Stimulated activated effector memory CD8-positive, alpha-beta T cell treated with anti-CD3 and anti-CD28 coated beads, Interleukin-12 subunit alpha, Interleukin-12 subunit beta, amount 100 ng/mL, for 72 hours (primary cell): Measurements from ENCODE around the gene FKBP5.
"Not testable (repeated sequence)": the region's sequence is repeated elsewhere in the genome, so short reads cannot be mapped to it uniquely, and the experiment has no call there.

Experiments
- ATAC-seq: fragments of 150-1000 bp; cut with Tn5 transposase; 2 replicates; pipeline ENCODE4 v1.10.0; 2021
- DNase-seq, 2 donors: peaks; one replicate each; pipeline ENCODE4 v3.0.0; 2021 to 2022; ENCODE audit warnings: low spot score in 2 of 2
- H3K27ac Mint-ChIP-seq: one replicate; pipeline ENCODE4 v1.8.0; 2022; ENCODE audit warnings: mild to moderate bottlenecking, mixed read lengths
- H3K36me3 Mint-ChIP-seq: one replicate; pipeline ENCODE4 v1.8.0; 2022; ENCODE audit warnings: mild to moderate bottlenecking, mixed read lengths
- H3K4me1 Mint-ChIP-seq: one replicate; pipeline ENCODE4 v1.8.0; 2022; ENCODE audit warnings: mixed read lengths
- H3K4me3 Mint-ChIP-seq: one replicate; pipeline ENCODE4 v1.8.0; 2022; ENCODE audit warnings: mild to moderate bottlenecking, mixed read lengths
- H3K9me3 Mint-ChIP-seq: one replicate; pipeline ENCODE4 v1.8.0; 2022; ENCODE audit warnings: mixed read lengths

Gene FKBP5

GRCh38 chr6:35603326-35604202 lies 85.2 kb downstream of the FKBP5 start:
- Mint-ChIP-seq H3K4me1 (peaks cover 61% of the 10 kb centered on the region), H3K36me3 (peaks cover 6% of the 10 kb centered on the region), H3K4me3 (no peak overlapping the region), H3K27ac (peak overlapping the region; percentile 64), H3K9me3 (no peaks in the 10 kb centered on the region)
- ATAC-seq (no peak), DNase-seq (no peak)

- peaks cover 6% of the 10 kb centered on the region for H3K36me3 Mint-ChIP-seq
- DNase-seq = no peak
- ATAC-seq = peak; percentile 41
- H3K4me1 Mint-ChIP-seq = peaks cover 62% of the 10 kb centered on the region
- H3K27ac Mint-ChIP-seq = peak overlapping the region; percentile 80
- H3K4me3 Mint-ChIP-seq = peak overlapping the region; percentile 61
- no peaks in the 10 kb centered on the region for H3K9me3 Mint-ChIP-seq
Measured at GRCh38 chr6:35602133-35602946, 86.4 kb downstream of the FKBP5 start.

GRCh38 chr6:35601331-35602132 lies 87.2 kb downstream of the FKBP5 start:
- DNase-seq = no peak
- H3K36me3 Mint-ChIP-seq = peaks cover 14% of the 10 kb centered on the region
- peak overlapping the region; percentile 61 for H3K4me3 Mint-ChIP-seq
- H3K4me1 Mint-ChIP-seq = peaks cover 66% of the 10 kb centered on the region
- ATAC-seq = peak; percentile 54
- peak overlapping the region; percentile 80 for H3K27ac Mint-ChIP-seq
- H3K9me3 Mint-ChIP-seq = no peaks in the 10 kb centered on the region

- peaks cover 16% of the 10 kb centered on the region for H3K36me3 Mint-ChIP-seq
- ATAC-seq (no peak), DNase-seq (no peak)
- H3K4me1 Mint-ChIP-seq = peaks cover 63% of the 10 kb centered on the region
- peak overlapping the region; percentile 80 for H3K27ac Mint-ChIP-seq
- H3K9me3 Mint-ChIP-seq = no peaks in the 10 kb centered on the region
- H3K4me3 Mint-ChIP-seq = peak overlapping the region; percentile 61
Measured at GRCh38 chr6:35600659-35601125, 88.0 kb downstream of the FKBP5 start.

GRCh38 chr6:35599761-35600658 lies 88.7 kb downstream of the FKBP5 start:
- Mint-ChIP-seq H3K4me3 (peak overlapping the region; percentile 61), H3K36me3 (peaks cover 21% of the 10 kb centered on the region), H3K4me1 (peaks cover 64% of the 10 kb centered on the region), H3K27ac (peak overlapping the region; percentile 80), H3K9me3 (no peaks in the 10 kb centered on the region)
- DNase-seq = no peak
- ATAC-seq = peak; percentile 87

- not testable (repeated sequence) for DNase-seq, H3K9me3 Mint-ChIP-seq, H3K27ac Mint-ChIP-seq, ATAC-seq, H3K4me3 Mint-ChIP-seq
- Mint-ChIP-seq H3K4me1 (peaks cover 62% of the 10 kb centered on the region), H3K36me3 (peaks cover 23% of the 10 kb centered on the region)
Measured at GRCh38 chr6:35598621-35599020, 90.1 kb downstream of the FKBP5 start.

- DNase-seq = no peak
- H3K9me3 Mint-ChIP-seq = no peaks in the 10 kb centered on the region
- peak overlapping the region; percentile 56 for H3K27ac Mint-ChIP-seq
- peaks cover 37% of the 10 kb centered on the region for H3K36me3 Mint-ChIP-seq
- no peak overlapping the region for H3K4me3 Mint-ChIP-seq
- ATAC-seq = no peak
- H3K4me1 Mint-ChIP-seq = peaks cover 48% of the 10 kb centered on the region
Measured at GRCh38 chr6:35596448-35597442, 92.0 kb downstream of the FKBP5 start.

GRCh38 chr6:35594503-35595186 lies 94.1 kb downstream of the FKBP5 start:
- peak overlapping the region; percentile 78 for H3K27ac Mint-ChIP-seq
- no peaks in the 10 kb centered on the region for H3K9me3 Mint-ChIP-seq
- peaks cover 37% of the 10 kb centered on the region for H3K4me1 Mint-ChIP-seq
- ATAC-seq (no peak), DNase-seq (no peak)
- peaks cover 57% of the 10 kb centered on the region for H3K36me3 Mint-ChIP-seq
- H3K4me3 Mint-ChIP-seq = no peak overlapping the region

- Mint-ChIP-seq H3K27ac (peak overlapping the region; percentile 40), H3K36me3 (peaks cover 71% of the 10 kb centered on the region), H3K4me1 (peaks cover 28% of the 10 kb centered on the region), H3K4me3 (no peak overlapping the region), H3K9me3 (no peaks in the 10 kb centered on the region)
- DNase-seq (no peak), ATAC-seq (no peak)
Measured at GRCh38 chr6:35592178-35592577, 96.5 kb downstream of the FKBP5 start.

- peaks cover 26% of the 10 kb centered on the region for H3K4me1 Mint-ChIP-seq
- H3K36me3 Mint-ChIP-seq = peaks cover 67% of the 10 kb centered on the region
Measured at GRCh38 chr6:35590622-35591066, 98.1 kb downstream of the FKBP5 start.

GRCh38 chr6:35589904-35590303 lies 98.8 kb downstream of the FKBP5 start:
- H3K9me3 Mint-ChIP-seq = no peaks in the 10 kb centered on the region
- H3K4me3 Mint-ChIP-seq = no peak overlapping the region
- peak overlapping the region; percentile 40 for H3K27ac Mint-ChIP-seq
- DNase-seq (no peak), ATAC-seq (no peak)
- peaks cover 63% of the 10 kb centered on the region for H3K36me3 Mint-ChIP-seq
- peaks cover 22% of the 10 kb centered on the region for H3K4me1 Mint-ChIP-seq

More at GRCh38 chr6:35590622-35591066, 98.1 kb downstream of the FKBP5 start:
- Mint-ChIP-seq H3K27ac (peak overlapping the region; percentile 40), H3K9me3 (no peaks in the 10 kb centered on the region), H3K4me3 (no peak overlapping the region)
- DNase-seq (no peak), ATAC-seq (no peak)

- no peaks in the 10 kb centered on the region for H3K9me3 Mint-ChIP-seq
- peak overlapping the region; percentile 40 for H3K27ac Mint-ChIP-seq
- peaks cover 64% of the 10 kb centered on the region for H3K36me3 Mint-ChIP-seq
- no peak overlapping the region for H3K4me3 Mint-ChIP-seq
- no peak for ATAC-seq
- peaks cover 16% of the 10 kb centered on the region for H3K4me1 Mint-ChIP-seq
- no peak for DNase-seq
Measured at GRCh38 chr6:35589201-35589739, 99.4 kb downstream of the FKBP5 start.
